HCT116 (cell line): ENCODE data around the gene PDIA2. TPM values are rescaled to one million over a fixed set of nuclear protein-coding genes. Genes with fewer than 3 reads are reported as not detected.
"Not testable (repeated sequence)": the region's sequence is repeated elsewhere in the genome, so short reads cannot be mapped to it uniquely, and the experiment has no call there.

ENCODE experiments used
- ATAC-seq: fragments of 200-7000 bp; cut with Tn5 transposase; 2 replicates; pipeline ENCODE4 v1.9.1; 2020; ENCODE audit warnings: mild to moderate bottlenecking, moderate library complexity
- BruUV-seq: library from RNA; stranded (reverse); fragments of 400-500 nt; replicated peaks from 2 replicates; lab custom pipeline; 2021; lab: Mats Ljungman, UMichigan
- CTCF ChIA-PET: fragments of 300-600 bp; sonication (Branson Sonifier 250); formaldehyde crosslinking; loops from one replicate; lab custom pipeline; 2021; ENCODE audit warnings: antibody characterized with exemption; lab: Charles Lee
- POLR2A ChIA-PET: fragments of 300-600, 350-600 bp; sonication (Branson Sonifier 250); formaldehyde crosslinking; loops from one replicate; lab custom pipeline; 2021; ENCODE audit warnings: antibody characterized with exemption; lab: Charles Lee
- RAD21 ChIA-PET, 2 experiments: fragments of 300-600 bp; sonication (Branson Sonifier 250); formaldehyde crosslinking; loops; one replicate each; lab custom pipeline; 2023; ENCODE audit warnings: low total read pairs in 2 of 2; ENCODE audit not compliant: uncharacterized antibody in 2 of 2, unreplicated experiment in 2 of 2, low non-redundant PET in 1 of 2; lab: Charles Lee
- DNase-seq: peaks from one replicate; pipeline ENCODE4 v3.0.0-alpha.2; 2010; ENCODE audit warnings: low read depth, low spot score
- H2AFZ ChIP-seq: fragments of 200-600 bp; shearing (Covaris generic), sonication (generic); 2 replicates; pipeline ENCODE4 v1.6.1; 2017; ENCODE audit warnings: low read depth, mixed run types, mixed read lengths, antibody characterized with exemption, low read length; ENCODE audit not compliant: poor library complexity, severe bottlenecking
- H3K27ac ChIP-seq: 2 replicates; pipeline ENCODE4 v1.5.1; 2012; ENCODE audit warnings: low read depth, low read length
- H3K27me3 ChIP-seq: fragments of 200-600 bp; sonication (generic); 2 replicates; pipeline ENCODE4 v1.6.1; 2016; ENCODE audit warnings: mixed run types, low read length, mixed read lengths; ENCODE audit not compliant: insufficient read depth
- H3K36me3 ChIP-seq, 2 experiments: fragments of 200-500 bp in 1 of 2; fragments of 200-600 bp in 1 of 2; sonication (Bioruptor generic) in 1 of 2; sonication (generic) in 1 of 2; 2 replicates each; pipeline versions ENCODE4 v1.5.1 to v1.6.1; 2014 to 2016; ENCODE audit warnings: low read length in 2 of 2, inconsistent platforms in 1 of 2, mixed read lengths in 1 of 2, mixed run types in 1 of 2; ENCODE audit not compliant: insufficient read depth in 2 of 2, control insufficient read depth in 1 of 2
- H3K4me1 ChIP-seq, 2 experiments: fragments of 200-600 bp in 1 of 2; sonication (generic) in 1 of 2; 2 replicates each; pipeline versions ENCODE4 v1.5.1 to v1.6.1; 2012 to 2017; ENCODE audit warnings: low read length in 2 of 2, inconsistent platforms in 1 of 2, mild to moderate bottlenecking in 1 of 2, mixed read lengths in 1 of 2, mixed run types in 1 of 2, moderate library complexity in 1 of 2; ENCODE audit not compliant: insufficient read depth in 2 of 2, control insufficient read depth in 1 of 2
- H3K4me2 ChIP-seq: fragments of 200-600 bp; sonication (generic); 2 replicates; pipeline ENCODE4 v1.6.1; 2017; ENCODE audit warnings: mixed run types, low read length, mixed read lengths
- H3K4me3 ChIP-seq, 2 experiments: fragments of 200-600 bp in 1 of 2; sonication (generic) in 1 of 2; replicated peaks in 1 of 2; 2 replicates each; pipeline ENCODE4 v1.5.1; 2011 to 2016; ENCODE audit warnings: low read length in 2 of 2, control low read depth in 1 of 2, low read depth in 1 of 2, mild to moderate bottlenecking in 1 of 2, mixed read lengths in 1 of 2, mixed run types in 1 of 2
- H3K79me2 ChIP-seq: fragments of 200-600 bp; sonication (generic); 2 replicates; pipeline ENCODE4 v1.6.1; 2017; ENCODE audit warnings: mild to moderate bottlenecking, mixed run types, low read length, moderate library complexity, mixed read lengths; ENCODE audit not compliant: insufficient read depth
- H3K9ac ChIP-seq: fragments of 200-600 bp; sonication (generic); 2 replicates; pipeline ENCODE4 v1.6.1; 2016; ENCODE audit warnings: low read length, mixed read lengths
- H3K9me2 ChIP-seq: fragments of 200-600 bp; sonication (generic), shearing (Covaris generic); 2 replicates; pipeline ENCODE4 v1.6.1; 2017; ENCODE audit warnings: mixed run types, mild to moderate bottlenecking, moderate library complexity; ENCODE audit not compliant: insufficient read depth
- H3K9me3 ChIP-seq, 2 experiments: fragments of 200-500 bp in 1 of 2; fragments of 200-600 bp in 1 of 2; sonication (Bioruptor generic) in 1 of 2; sonication (generic) in 1 of 2; 2 replicates each; pipeline ENCODE4 v1.6.1; 2014 to 2017; ENCODE audit warnings: low read length in 2 of 2, mixed read lengths in 2 of 2, inconsistent platforms in 1 of 2, low read depth in 1 of 2, mild to moderate bottlenecking in 1 of 2, mixed run types in 1 of 2, moderate library complexity in 1 of 2; ENCODE audit not compliant: control insufficient read depth in 1 of 2, insufficient read depth in 1 of 2
- H4K20me1 ChIP-seq: fragments of 200-600 bp; sonication (generic), shearing (Covaris generic); 2 replicates; pipeline ENCODE4 v1.6.1; 2017; ENCODE audit warnings: mixed run types, mild to moderate bottlenecking, moderate library complexity; ENCODE audit not compliant: insufficient read depth
- CEBPB ChIP-seq: IDR thresholded peaks from 2 replicates; pipeline ENCODE4 v1.6.1; 2012; ENCODE audit warnings: low read depth
- EGR1 ChIP-seq: IDR thresholded peaks from 2 replicates; pipeline ENCODE4 v1.6.1; 2012; ENCODE audit warnings: low read depth
- ELF1 ChIP-seq: IDR thresholded peaks from 2 replicates; pipeline ENCODE4 v1.6.1; 2012; ENCODE audit warnings: low read depth, borderline replicate concordance
- EZH2 ChIP-seq: fragments of 200-600 bp; sonication (generic); IDR thresholded peaks from 2 replicates; pipeline ENCODE4 v1.6.1; 2017; ENCODE audit warnings: antibody characterized with exemption, mixed run types
- EZH2phosphoT487 ChIP-seq: fragments of 200-600 bp; IDR thresholded peaks from 2 replicates; pipeline ENCODE4 v1.6.1; 2018; ENCODE audit warnings: antibody characterized with exemption, borderline replicate concordance
- JUND ChIP-seq: IDR thresholded peaks from 2 replicates; pipeline ENCODE4 v1.6.1; 2012
- MAX ChIP-seq: IDR thresholded peaks from 2 replicates; pipeline ENCODE4 v1.6.1; 2012
- POLR2A ChIP-seq: IDR thresholded peaks from 2 replicates; pipeline ENCODE4 v1.7.0; 2011; ENCODE audit warnings: borderline replicate concordance; ENCODE audit not compliant: insufficient read depth, insufficient read length; ENCODE audit errors: extremely low read depth
- POLR2AphosphoS5 ChIP-seq: IDR thresholded peaks from 2 replicates; pipeline ENCODE4 v1.6.1; 2011; ENCODE audit warnings: mild to moderate bottlenecking, low read depth, low read length, moderate library complexity
- RAD21 ChIP-seq: IDR thresholded peaks from 2 replicates; pipeline ENCODE4 v1.6.1; 2012; ENCODE audit warnings: low read depth, mild to moderate bottlenecking
- REST ChIP-seq: IDR thresholded peaks from 2 replicates; pipeline ENCODE4 v1.6.1; 2012; ENCODE audit warnings: low read depth
- SIN3A ChIP-seq: IDR thresholded peaks from 2 replicates; pipeline ENCODE4 v1.6.1; 2012; ENCODE audit warnings: low read depth
- SP1 ChIP-seq: IDR thresholded peaks from 2 replicates; pipeline ENCODE4 v1.6.1; 2012; ENCODE audit warnings: low read depth
- TCF7L2 ChIP-seq: IDR thresholded peaks from 2 replicates; pipeline ENCODE4 v1.7.0; 2011; ENCODE audit warnings: borderline replicate concordance, inconsistent platforms; ENCODE audit not compliant: insufficient read depth, insufficient read length; ENCODE audit errors: extremely low read depth
- YY1 ChIP-seq: IDR thresholded peaks from 2 replicates; pipeline ENCODE4 v1.6.1; 2011; ENCODE audit warnings: low read length, low read depth, moderate library complexity, mild to moderate bottlenecking; ENCODE audit not compliant: insufficient replicate concordance; ENCODE audit errors: extremely low read depth
- ZFX ChIP-seq: fragments of 450-650 bp; IDR thresholded peaks from 2 replicates; pipeline ENCODE4 v1.6.1; 2017
- ZNF274 ChIP-seq: fragments of 200-500 bp; sonication (Bioruptor generic); IDR thresholded peaks from 2 replicates; pipeline ENCODE4 v1.6.1; 2014; ENCODE audit warnings: mild to moderate bottlenecking, low read depth, low read length, inconsistent platforms
- intact Hi-C: fragments of 100-400 bp; cut with micrococcal nuclease; formaldehyde crosslinking; loops from 2 replicates; pipeline ENCODE4 v1.10.0; 2022
- total RNA-seq: library from RNA; stranded (reverse); gene quantifications from one replicate; pipeline ENCODE4 v1.2.1, GENCODE V29; 2021; ENCODE audit not compliant: unreplicated experiment
- TF ChIP-seq, protein P1 (sequence below): IDR thresholded peaks from 2 replicates; pipeline ENCODE4 v1.6.1; 2012

PDIA2 gene
- total RNA-seq, 1 experiment from 2014 or later: 0.93 TPM

DNA sequence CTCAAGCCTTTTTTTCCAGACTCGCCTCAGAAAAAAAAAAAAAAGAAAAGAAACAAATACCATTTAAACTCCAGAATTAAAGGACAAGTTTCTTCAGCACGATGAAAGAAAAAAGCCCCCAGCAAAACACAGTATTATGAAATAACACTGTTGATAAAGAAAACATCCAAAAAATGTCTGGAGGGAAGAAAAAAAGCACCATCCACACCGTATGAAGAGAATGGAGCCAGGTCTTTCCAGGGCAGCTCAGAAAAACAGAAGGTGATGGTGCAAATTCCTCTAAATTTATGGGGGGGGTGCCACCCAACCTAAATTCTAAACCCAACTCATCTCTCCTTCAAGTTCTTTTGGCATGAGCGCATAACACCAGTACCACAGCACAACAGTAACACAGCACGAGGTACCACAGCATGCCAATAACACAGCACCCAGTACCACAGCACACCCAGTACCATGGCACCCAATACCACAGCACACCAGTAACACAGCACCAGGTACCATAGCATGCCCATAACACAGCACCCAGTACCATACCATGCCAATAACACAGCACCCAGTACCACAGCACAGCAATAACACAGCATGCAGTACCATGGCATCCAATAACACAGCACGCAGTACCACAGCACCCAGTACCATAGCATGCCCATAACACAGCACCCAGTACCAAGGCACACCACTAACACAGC is 50.6 kb downstream of the PDIA2 start:
- no peak overlapping the region for H3K9ac ChIP-seq
- RAD21 ChIA-PET: no interaction called here
- H4K20me1 ChIP-seq: no peaks in the 10 kb centered on the region
- ATAC-seq (no peak), DNase-seq (no peak)
- CTCF ChIA-PET: no interaction called here
- H3K27me3 ChIP-seq: no peaks in the 10 kb centered on the region
- no peak overlapping the region for H3K4me2 ChIP-seq
- intact Hi-C loops: no loop called here
- no peaks in the 10 kb centered on the region for H3K9me3 ChIP-seq
- H3K9me2 ChIP-seq: no peaks in the 10 kb centered on the region
- POLR2A ChIA-PET: no interaction called here
- H3K36me3 ChIP-seq: no peaks in the 10 kb centered on the region
- H3K4me3 ChIP-seq: no peak overlapping the region
- H2AFZ ChIP-seq: no peak overlapping the region
- TF ChIP-seq RAD21 (no peak), SIN3A (no peak), CEBPB (no peak), EZH2phosphoT487 (no peak), MAX (no peak), ELF1 (no peak), TCF7L2 (no peak), EGR1 (no peak), EZH2 (no peak), JUND (no peak), POLR2A (no peak), SP1 (no peak), YY1 (no peak), REST (no peak), ZNF274 (no peak), POLR2AphosphoS5 (no peak), ZFX (no peak)
- TF ChIP-seq, protein P1, sequence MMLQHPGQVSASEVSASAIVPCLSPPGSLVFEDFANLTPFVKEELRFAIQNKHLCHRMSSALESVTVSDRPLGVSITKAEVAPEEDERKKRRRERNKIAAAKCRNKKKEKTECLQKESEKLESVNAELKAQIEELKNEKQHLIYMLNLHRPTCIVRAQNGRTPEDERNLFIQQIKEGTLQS: no peak
- H3K4me1 ChIP-seq: peaks cover 5 to 9% of the 10 kb centered on the region in 2 experiments
- H3K27ac ChIP-seq: no peak overlapping the region
- H3K79me2 ChIP-seq: peaks cover 59% of the 10 kb centered on the region
- BruUV-seq: no TSS peak

DNA sequence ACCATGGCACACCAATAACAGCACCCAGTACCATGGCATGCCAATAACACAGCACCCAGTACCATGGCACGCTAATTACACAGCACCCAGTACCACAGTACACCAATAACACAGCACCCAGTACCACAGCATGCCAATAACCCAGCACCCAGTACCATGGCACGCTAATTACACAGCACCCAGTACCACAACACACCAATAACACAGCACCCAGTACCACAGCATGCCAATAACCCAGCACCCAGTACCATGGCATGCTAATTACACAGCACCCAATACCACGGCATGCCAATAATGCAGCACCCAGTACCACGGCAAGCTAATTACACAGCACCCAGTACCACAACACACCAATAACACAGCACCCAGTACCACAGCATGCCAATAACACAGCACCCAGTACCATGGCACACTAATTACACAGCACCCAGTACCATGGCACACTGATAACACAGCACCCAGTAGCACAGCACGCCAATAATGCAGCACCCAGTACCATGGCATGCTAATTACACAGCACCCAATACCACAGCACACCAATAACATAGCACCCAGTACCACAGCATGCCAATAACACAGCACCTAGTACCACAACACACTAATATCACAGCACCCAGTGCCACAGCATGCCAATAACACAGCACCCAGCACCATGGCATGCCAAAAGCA is 51.3 kb downstream of the PDIA2 start:
- H4K20me1 ChIP-seq, H3K9ac ChIP-seq, H3K27ac ChIP-seq, H3K9me3 ChIP-seq, H3K4me1 ChIP-seq, H3K4me2 ChIP-seq, POLR2A ChIA-PET, DNase-seq, RAD21 ChIA-PET, CTCF ChIA-PET, H3K36me3 ChIP-seq, ATAC-seq, BruUV-seq, H3K4me3 ChIP-seq, H3K9me2 ChIP-seq, H3K27me3 ChIP-seq, intact Hi-C loops, H2AFZ ChIP-seq: not testable (repeated sequence)
- peaks cover 63% of the 10 kb centered on the region for H3K79me2 ChIP-seq
